Mesenchymal stem cell (in vitro differentiated cells and primary cell): ENCODE data around the gene GREM2.

Experiments used
- DNase-seq: peaks from one replicate; pipeline ENCODE4 v3.0.0-alpha.2; 2013
- H2AFZ ChIP-seq: one replicate; pipeline ENCODE4 v1.6.1; 2013; ENCODE audit warnings: low read depth, mild to moderate bottlenecking, control low read depth, inconsistent platforms, low read length, moderate library complexity
- H2AK5ac ChIP-seq: 2 replicates; pipeline ENCODE4 v1.6.1; 2013; ENCODE audit warnings: low read length, moderate library complexity, mild to moderate bottlenecking, inconsistent platforms; ENCODE audit not compliant: severe bottlenecking
- H2BK120ac ChIP-seq: one replicate; pipeline ENCODE4 v1.6.1; 2013; ENCODE audit warnings: low read depth, mild to moderate bottlenecking, inconsistent platforms, low read length, moderate library complexity
- H2BK12ac ChIP-seq, 2 experiments: one replicate each; pipeline ENCODE4 v1.6.1; 2013; ENCODE audit warnings: inconsistent platforms in 2 of 2, low read length in 2 of 2, mild to moderate bottlenecking in 2 of 2, moderate library complexity in 2 of 2, control low read depth in 1 of 2
- H2BK15ac ChIP-seq: one replicate; pipeline ENCODE4 v1.6.1; 2013; ENCODE audit warnings: mild to moderate bottlenecking, low read depth, inconsistent platforms; ENCODE audit not compliant: poor library complexity, severe bottlenecking
- H2BK5ac ChIP-seq: 2 replicates; pipeline ENCODE4 v1.6.1; 2013; ENCODE audit warnings: low read depth, mild to moderate bottlenecking, low read length, control low read depth, inconsistent platforms; ENCODE audit not compliant: poor library complexity, severe bottlenecking
- H3K14ac ChIP-seq, 2 experiments: one replicate each; pipeline ENCODE4 v1.6.1; 2013; ENCODE audit warnings: inconsistent platforms in 2 of 2, low read length in 2 of 2, control low read depth in 1 of 2, mild to moderate bottlenecking in 1 of 2, moderate library complexity in 1 of 2
- H3K18ac ChIP-seq, 2 experiments: one replicate each; pipeline ENCODE4 v1.6.1; 2013; ENCODE audit warnings: inconsistent platforms in 2 of 2, low read length in 2 of 2, control low read depth in 1 of 2, low read depth in 1 of 2, mild to moderate bottlenecking in 1 of 2
- H3K23ac ChIP-seq, 2 experiments: one replicate each; pipeline ENCODE4 v1.6.1; 2013; ENCODE audit warnings: inconsistent platforms in 2 of 2, low read length in 2 of 2, mild to moderate bottlenecking in 2 of 2, moderate library complexity in 2 of 2, control low read depth in 1 of 2
- H3K27ac ChIP-seq: 2 replicates; pipeline ENCODE4 v1.5.1; 2013; ENCODE audit warnings: mild to moderate bottlenecking, moderate library complexity, low read length, control low read depth, inconsistent platforms; ENCODE audit not compliant: poor library complexity, severe bottlenecking
- H3K27me3 ChIP-seq, 2 experiments: 2 replicates each; pipeline versions ENCODE4 v1.6.1 to v1.7.0; 2013; ENCODE audit warnings: low read length in 2 of 2, mild to moderate bottlenecking in 2 of 2, moderate library complexity in 2 of 2, control low read depth in 1 of 2, inconsistent platforms in 1 of 2; ENCODE audit not compliant: control insufficient read depth in 1 of 2, insufficient read depth in 1 of 2
- H3K36me3 ChIP-seq, 2 experiments: 2 replicates each; pipeline versions ENCODE4 v1.6.1 to v1.7.0; 2013; ENCODE audit warnings: low read length in 2 of 2, control low read depth in 1 of 2, inconsistent platforms in 1 of 2, low read depth in 1 of 2, mild to moderate bottlenecking in 1 of 2; ENCODE audit not compliant: insufficient read depth in 2 of 2, control insufficient read depth in 1 of 2
- H3K4ac ChIP-seq, 2 experiments: one replicate each; pipeline ENCODE4 v1.6.1; 2013; ENCODE audit warnings: inconsistent platforms in 2 of 2, low read length in 2 of 2, mild to moderate bottlenecking in 2 of 2, moderate library complexity in 2 of 2, control low read depth in 1 of 2, low read depth in 1 of 2
- H3K4me1 ChIP-seq: 2 replicates; pipeline ENCODE4 v1.6.1; 2013; ENCODE audit warnings: low read depth, low read length, control low read depth; ENCODE audit not compliant: control insufficient read depth, insufficient read depth
- H3K4me2 ChIP-seq: 2 replicates; pipeline ENCODE4 v1.6.1; 2013; ENCODE audit warnings: low read length, mild to moderate bottlenecking, inconsistent platforms; ENCODE audit not compliant: poor library complexity, severe bottlenecking
- H3K4me3 ChIP-seq, 2 experiments: 2 replicates each; pipeline versions ENCODE4 v1.5.1 to v1.7.0; 2013; ENCODE audit warnings: low read length in 2 of 2, mild to moderate bottlenecking in 2 of 2, control low read depth in 1 of 2, low read depth in 1 of 2; ENCODE audit not compliant: insufficient read depth in 1 of 2
- H3K79me1 ChIP-seq: replicated peaks from 2 replicates; pipeline ENCODE4 v1.6.1; 2013; ENCODE audit warnings: mild to moderate bottlenecking, control low read depth, low read length, inconsistent platforms; ENCODE audit not compliant: poor library complexity, severe bottlenecking
- H3K9ac ChIP-seq: 2 replicates; pipeline ENCODE4 v1.7.0; 2013; ENCODE audit warnings: mild to moderate bottlenecking, low read length, moderate library complexity
- H3K9me3 ChIP-seq: 2 replicates; pipeline ENCODE4 v1.7.0; 2013; ENCODE audit warnings: mild to moderate bottlenecking, low read length; ENCODE audit not compliant: control insufficient read depth
- H4K8ac ChIP-seq: one replicate; pipeline ENCODE4 v1.6.1; 2013; ENCODE audit warnings: inconsistent platforms, mild to moderate bottlenecking, low read length, moderate library complexity
- H4K91ac ChIP-seq: one replicate; pipeline ENCODE4 v1.6.1; 2013; ENCODE audit warnings: mild to moderate bottlenecking, low read length, inconsistent platforms
- WGBS: methylation state at CpG from one replicate; pipeline ENCODE4 v1.1.7; 2013; ENCODE audit warnings: mixed read lengths; 5-methylcytosine and 5-hydroxymethylcytosine counted together

Gene GREM2

DNA sequence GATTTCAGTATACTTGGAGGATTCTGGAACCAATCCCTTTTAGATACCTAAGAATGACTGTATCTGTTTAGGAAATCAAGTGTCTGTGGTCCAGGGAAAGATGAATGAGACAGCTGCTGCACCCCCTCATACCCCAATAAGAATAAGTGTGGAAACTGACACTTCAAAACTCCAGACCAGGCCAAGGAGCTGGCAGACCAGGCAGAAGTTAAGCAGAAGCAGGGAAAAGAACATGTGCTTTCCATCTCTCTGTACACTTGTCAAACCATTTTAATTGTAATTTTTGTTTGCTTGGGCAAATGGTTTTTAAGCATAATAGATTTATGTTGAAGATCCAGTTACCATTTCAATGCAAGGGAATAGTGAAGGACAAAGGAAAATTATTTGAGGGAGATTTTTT lies 100.2 kb downstream of the GREM2 start:
- Histone ChIP-seq H3K4me1 (peaks cover 4% of the 10 kb centered on the region), H3K79me1 (no peaks in the 10 kb centered on the region), H3K36me3 (no peaks in the 10 kb centered on the region), H2AFZ (no peak overlapping the region), H3K14ac (no peak overlapping the region), H3K9me3 (no peaks in the 10 kb centered on the region), H4K8ac (no peak overlapping the region), H3K18ac (no peak overlapping the region), H3K4ac (no peak overlapping the region), H3K23ac (no peak overlapping the region), H2BK15ac (no peak overlapping the region), H2AK5ac (peak overlapping the region; percentile 13), H4K91ac (no peak overlapping the region), H3K4me3 (no peak overlapping the region), H2BK5ac (no peak overlapping the region), H2BK12ac (no peak overlapping the region), H3K9ac (no peak overlapping the region), H3K27ac (no peak overlapping the region), H3K4me2 (no peak overlapping the region), H3K27me3 (no peaks in the 10 kb centered on the region), H2BK120ac (no peak overlapping the region)
- DNase-seq: no peak

DNA sequence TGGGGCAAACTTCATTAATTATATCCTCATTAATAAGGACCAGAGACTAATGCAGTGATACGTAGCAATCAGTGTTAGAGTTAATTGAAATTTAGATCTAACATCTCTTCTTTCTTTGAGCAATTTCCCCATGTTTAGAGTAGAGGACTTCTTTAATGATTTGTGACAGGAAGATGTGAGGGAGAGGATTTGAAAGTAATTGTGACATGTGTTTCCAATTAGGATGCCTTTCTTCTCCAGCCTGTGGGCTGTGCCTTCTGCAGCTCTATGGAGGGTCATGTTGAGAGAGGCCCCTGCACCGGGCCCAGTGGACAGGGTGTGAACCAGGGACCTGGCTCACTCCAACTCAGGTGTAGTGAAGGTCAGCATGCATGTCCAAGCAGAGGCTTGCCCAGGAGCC lies 103.0 kb downstream of the GREM2 start:
- no peaks in the 10 kb centered on the region for H3K27me3 ChIP-seq
- H3K18ac ChIP-seq: no peak overlapping the region
- no peak overlapping the region for H2BK15ac ChIP-seq
- H2BK120ac ChIP-seq: no peak overlapping the region
- no peaks in the 10 kb centered on the region for H3K36me3 ChIP-seq
- no peaks in the 10 kb centered on the region for H3K4me1 ChIP-seq
- no peak for DNase-seq
- H3K79me1 ChIP-seq: no peaks in the 10 kb centered on the region
- H2AFZ ChIP-seq: no peak overlapping the region
- H3K4ac ChIP-seq: no peak overlapping the region
- H4K8ac ChIP-seq: peak overlapping the region; percentile 37
- no peak overlapping the region for H3K23ac ChIP-seq
- H3K4me2 ChIP-seq: no peak overlapping the region
- H2BK12ac ChIP-seq: no peak overlapping the region
- H4K91ac ChIP-seq: no peak overlapping the region
- H2BK5ac ChIP-seq: no peak overlapping the region
- no peaks in the 10 kb centered on the region for H3K9me3 ChIP-seq
- no peak overlapping the region for H3K9ac ChIP-seq
- 53% methylated on average over 1 of the region's 2 CpGs for WGBS
- no peak overlapping the region for H3K27ac ChIP-seq
- no peak overlapping the region for H3K14ac ChIP-seq
- no peak overlapping the region for H2AK5ac ChIP-seq
- H3K4me3 ChIP-seq: peak overlapping the region in 1 of 2 experiments; percentile 42

- H3K4me1 ChIP-seq: no peaks in the 10 kb centered on the region
- H2BK120ac ChIP-seq: no peak overlapping the region
- DNase-seq: no peak
- H2AK5ac ChIP-seq: no peak overlapping the region
- no peak overlapping the region for H3K4me3 ChIP-seq
- H2BK15ac ChIP-seq: no peak overlapping the region
- no peak overlapping the region for H4K91ac ChIP-seq
- no peak overlapping the region for H2AFZ ChIP-seq
- H2BK5ac ChIP-seq: no peak overlapping the region
- no peak overlapping the region for H3K27ac ChIP-seq
- H3K4ac ChIP-seq: no peak overlapping the region
- H3K36me3 ChIP-seq: peaks cover 0 to 4% of the 10 kb centered on the region in 2 experiments
- H3K9ac ChIP-seq: no peak overlapping the region
- H3K27me3 ChIP-seq: no peaks in the 10 kb centered on the region
- no peaks in the 10 kb centered on the region for H3K79me1 ChIP-seq
- H3K23ac ChIP-seq: no peak overlapping the region
- no peaks in the 10 kb centered on the region for H3K9me3 ChIP-seq
- H3K18ac ChIP-seq: no peak overlapping the region
- H3K14ac ChIP-seq: no peak overlapping the region
- 67% methylated on average over 1 of the region's 3 CpGs for WGBS
- no peak overlapping the region for H4K8ac ChIP-seq
- H3K4me2 ChIP-seq: no peak overlapping the region
- H2BK12ac ChIP-seq: no peak overlapping the region
Measured at GRCh38 chr1:240508201-240508600, 103.8 kb downstream of the GREM2 start.

GRCh38 chr1:240506176-240506575 lies 105.8 kb downstream of the GREM2 start:
- Histone ChIP-seq H4K8ac (no peak overlapping the region), H3K27me3 (no peaks in the 10 kb centered on the region), H3K79me1 (no peaks in the 10 kb centered on the region), H3K14ac (no peak overlapping the region), H2BK15ac (no peak overlapping the region), H2BK12ac (no peak overlapping the region), H4K91ac (no peak overlapping the region), H3K4ac (no peak overlapping the region), H2BK5ac (no peak overlapping the region), H2AK5ac (no peak overlapping the region), H3K9me3 (no peaks in the 10 kb centered on the region), H3K9ac (no peak overlapping the region), H3K23ac (no peak overlapping the region), H3K18ac (no peak overlapping the region), H3K4me1 (peaks cover 1% of the 10 kb centered on the region), H2BK120ac (no peak overlapping the region), H3K4me2 (no peak overlapping the region), H3K36me3 (peaks cover 0 to 8% of the 10 kb centered on the region in 2 experiments), H2AFZ (no peak overlapping the region), H3K4me3 (no peak overlapping the region), H3K27ac (no peak overlapping the region)
- no peak for DNase-seq
- 96% methylated on average over 3 of the region's 4 CpGs for WGBS
